IMR-90 (cell line): ENCODE data around the gene XRN2. TPM values are rescaled to one million over a fixed set of nuclear protein-coding genes. Genes with fewer than 3 reads are reported as not detected.

Source experiments
- ATAC-seq: fragments of 200-7000 bp; cut with Tn5 transposase; 2 replicates; pipeline ENCODE4 v1.9.1; 2020; ENCODE audit warnings: low read depth, mild to moderate bottlenecking, moderate library complexity
- BruUV-seq: library from RNA; stranded (reverse); fragments of 400-500 nt; replicated peaks from 2 replicates; lab custom pipeline; 2021; lab: Mats Ljungman, UMichigan
- CTCF ChIA-PET: fragments of 300-600 bp; formaldehyde crosslinking; extraction: SDS; loops from one replicate; lab custom pipeline; 2021; ENCODE audit warnings: antibody characterized with exemption; lab: Yijun Ruan, JAX
- POLR2A ChIA-PET: fragments of 300-600 bp; sonication (Branson Sonifier 250); formaldehyde crosslinking; loops from one replicate; lab custom pipeline; 2022; ENCODE audit warnings: antibody characterized with exemption; ENCODE audit not compliant: unreplicated experiment; lab: Charles Lee
- DNase-seq: peaks from one replicate; pipeline ENCODE4 v3.0.0; 2013
- H2AFZ ChIP-seq: replicated peaks from 2 replicates; pipeline ENCODE3; 2013; ENCODE audit warnings: low read length, mild to moderate bottlenecking; ENCODE audit not compliant: poor library complexity
- H2AK5ac ChIP-seq: 2 replicates; pipeline ENCODE4 v1.6.1; 2013; ENCODE audit warnings: low read depth, low read length, inconsistent platforms
- H2AK9ac ChIP-seq: replicated peaks from 2 replicates; pipeline ENCODE3; 2013; ENCODE audit warnings: mild to moderate bottlenecking, low read depth, low read length, moderate library complexity; ENCODE audit not compliant: poor library complexity
- H2BK120ac ChIP-seq: 2 replicates; pipeline ENCODE4 v1.6.1; 2013; ENCODE audit warnings: low read depth, low read length, inconsistent platforms
- H2BK15ac ChIP-seq: 3 replicates; pipeline ENCODE4 v1.6.1; 2013; ENCODE audit warnings: low read depth, low read length, inconsistent platforms
- H2BK20ac ChIP-seq: 2 replicates; pipeline ENCODE4 v1.6.1; 2013; ENCODE audit warnings: low read depth, mild to moderate bottlenecking, inconsistent platforms, low read length, moderate library complexity
- H2BK5ac ChIP-seq: 2 replicates; pipeline ENCODE4 v1.6.1; 2013; ENCODE audit warnings: mild to moderate bottlenecking, low read depth, low read length, inconsistent platforms; ENCODE audit not compliant: poor library complexity, severe bottlenecking
- H3K14ac ChIP-seq: replicated peaks from 2 replicates; pipeline ENCODE4 v1.6.1; 2013; ENCODE audit warnings: low read depth, low read length, inconsistent platforms
- H3K18ac ChIP-seq: 2 replicates; pipeline ENCODE4 v1.6.1; 2013; ENCODE audit warnings: low read depth, low read length, control low read depth
- H3K23ac ChIP-seq: 2 replicates; pipeline ENCODE4 v1.6.1; 2013; ENCODE audit warnings: low read depth, low read length, inconsistent platforms
- H3K27ac ChIP-seq: 2 replicates; pipeline ENCODE4 v1.5.1; 2013; ENCODE audit warnings: mild to moderate bottlenecking, control low read depth, low read length; ENCODE audit not compliant: insufficient read depth
- H3K27me3 ChIP-seq: 2 replicates; pipeline ENCODE4 v1.6.1; 2013; ENCODE audit warnings: low read length; ENCODE audit not compliant: control insufficient read depth, insufficient read depth
- H3K36me3 ChIP-seq: 2 replicates; pipeline ENCODE4 v1.6.1; 2013; ENCODE audit warnings: low read length, mixed read lengths; ENCODE audit not compliant: control insufficient read depth, insufficient read depth
- H3K4ac ChIP-seq: 2 replicates; pipeline ENCODE4 v1.6.1; 2013; ENCODE audit warnings: low read depth, low read length, inconsistent platforms
- H3K4me1 ChIP-seq: 2 replicates; pipeline ENCODE4 v1.6.1; 2013; ENCODE audit warnings: low read length, mixed read lengths; ENCODE audit not compliant: control insufficient read depth, insufficient read depth
- H3K4me2 ChIP-seq: 2 replicates; pipeline ENCODE4 v1.6.1; 2013; ENCODE audit warnings: low read depth, mild to moderate bottlenecking, control low read depth, low read length, moderate library complexity
- H3K4me3 ChIP-seq: 2 replicates; pipeline ENCODE4 v1.5.1; 2013; ENCODE audit warnings: low read depth, mild to moderate bottlenecking, control low read depth, low read length, moderate library complexity; ENCODE audit not compliant: insufficient read depth
- H3K56ac ChIP-seq: 2 replicates; pipeline ENCODE4 v1.6.1; 2013; ENCODE audit warnings: low read length, inconsistent platforms; ENCODE audit not compliant: insufficient read depth; ENCODE audit errors: extremely low read depth
- H3K79me1 ChIP-seq, 2 experiments: 2 replicates each; pipeline ENCODE4 v1.6.1; 2013; ENCODE audit warnings: low read length in 2 of 2, inconsistent platforms in 1 of 2, low read depth in 1 of 2
- H3K9ac ChIP-seq: 2 replicates; pipeline ENCODE4 v1.6.1; 2013; ENCODE audit warnings: low read depth, low read length, control low read depth
- H3K9me1 ChIP-seq: 2 replicates; pipeline ENCODE4 v1.6.1; 2013; ENCODE audit warnings: low read length, inconsistent platforms; ENCODE audit not compliant: insufficient read depth
- H3K9me3 ChIP-seq: 2 replicates; pipeline ENCODE4 v1.6.1; 2013; ENCODE audit warnings: low read length; ENCODE audit not compliant: control insufficient read depth, insufficient read depth
- H4K20me1 ChIP-seq: 2 replicates; pipeline ENCODE4 v1.6.1; 2013; ENCODE audit warnings: low read length, inconsistent platforms; ENCODE audit not compliant: insufficient read depth
- H4K5ac ChIP-seq: 2 replicates; pipeline ENCODE4 v1.6.1; 2013; ENCODE audit warnings: mild to moderate bottlenecking, low read depth, low read length, control low read depth
- H4K8ac ChIP-seq, 2 experiments: 2 replicates each; pipeline ENCODE4 v1.6.1; 2013; ENCODE audit warnings: low read depth in 2 of 2, low read length in 2 of 2, control low read depth in 1 of 2, inconsistent platforms in 1 of 2
- H4K91ac ChIP-seq: 2 replicates; pipeline ENCODE4 v1.6.1; 2013; ENCODE audit warnings: low read depth, low read length, inconsistent platforms; ENCODE audit not compliant: insufficient read depth
- BHLHE40 ChIP-seq: fragments of 150-350 bp; IDR thresholded peaks from 2 replicates; pipeline ENCODE4 v1.6.1; 2016; ENCODE audit warnings: mild to moderate bottlenecking, low read depth, low read length
- CEBPB ChIP-seq: IDR thresholded peaks from 2 replicates; pipeline ENCODE4 v1.6.1; 2012; ENCODE audit warnings: low read depth, low read length, improper control_type of control experiment
- FOS ChIP-seq: fragments of 150-350 bp; IDR thresholded peaks from 2 replicates; pipeline ENCODE4 v1.6.1; 2016; ENCODE audit warnings: low read depth, low read length
- MAFK ChIP-seq: IDR thresholded peaks from 2 replicates; pipeline ENCODE4 v1.6.1; 2012; ENCODE audit warnings: low read depth, low read length, improper control_type of control experiment
- MXI1 ChIP-seq: IDR thresholded peaks from 2 replicates; pipeline ENCODE4 v1.6.1; 2012; ENCODE audit warnings: low read depth, mild to moderate bottlenecking, low read length, moderate library complexity, borderline replicate concordance
- NFE2L2 ChIP-seq: fragments of 150-350 bp; IDR thresholded peaks from 2 replicates; pipeline ENCODE4 v1.6.1; 2016; ENCODE audit warnings: low read depth, mild to moderate bottlenecking, low read length
- POLR2A ChIP-seq: IDR thresholded peaks from 2 replicates; pipeline ENCODE4 v1.6.1; 2012; ENCODE audit warnings: mild to moderate bottlenecking, low read depth, low read length
- RAD21 ChIP-seq: IDR thresholded peaks from 2 replicates; pipeline ENCODE4 v1.6.1; 2012; ENCODE audit warnings: low read length, improper control_type of control experiment
- RCOR1 ChIP-seq: IDR thresholded peaks from 2 replicates; pipeline ENCODE4 v1.6.1; 2012; ENCODE audit warnings: mild to moderate bottlenecking, low read length, improper control_type of control experiment; ENCODE audit not compliant: insufficient replicate concordance
- RFX5 ChIP-seq: IDR thresholded peaks from 2 replicates; pipeline ENCODE4 v1.8.0; 2012; ENCODE audit warnings: low read depth, mild to moderate bottlenecking, low read length, moderate library complexity
- WGBS, 2 experiments: methylation state at CpG; one replicate each; pipeline versions ENCODE4 v1.1.5 to v1.1.7; 2013; ENCODE audit warnings: missing lambda C conversion rate in 2 of 2; ENCODE audit not compliant: insufficient read length in 1 of 2; ENCODE audit errors: extremely low coverage in 2 of 2; 5-methylcytosine and 5-hydroxymethylcytosine counted together
- dilution Hi-C: fragments of 300-500 bp; cut with HindIII; formaldehyde crosslinking; loops from one replicate; pipeline ENCODE4 v1.14.3; 2018; ENCODE audit warnings: low sequenced_read_pairs; ENCODE audit not compliant: unreplicated experiment
- in situ Hi-C: fragments of 300-500 bp; cut with MboI; formaldehyde crosslinking; loops from 3 replicates; pipeline ENCODE4 v1.14.3; 2019; ENCODE audit warnings: low sequenced_read_pairs, inconsistent platforms, mixed read lengths
- intact Hi-C: fragments of 100-400 bp; cut with micrococcal nuclease; formaldehyde crosslinking; loops from 2 replicates; pipeline ENCODE4 v1.10.0; 2022
- polyA plus RNA-seq, 3 experiments: library from polyadenylated mRNA; depleted of rRNA; stranded (reverse); fragments of >200 nt; gene quantifications; 2 replicates each; pipeline ENCODE4 v1.2.3, GENCODE V29; 2012; ENCODE audit warnings: low replicate concordance in 1 of 3
- total RNA-seq: library from RNA; depleted of rRNA; stranded (reverse); fragments of >200 nt; gene quantifications from 2 replicates; pipeline ENCODE4 v1.2.3, GENCODE V29; 2012
- TF ChIP-seq, protein P1 (sequence below): fragments of 150-350 bp; IDR thresholded peaks from 2 replicates; pipeline ENCODE4 v1.6.1; 2016; ENCODE audit warnings: low read depth, mild to moderate bottlenecking, low read length, moderate library complexity, borderline replicate concordance
- TF ChIP-seq, protein P2 (sequence below): fragments of 150-350 bp; IDR thresholded peaks from 2 replicates; pipeline ENCODE4 v1.6.1; 2017; ENCODE audit warnings: mild to moderate bottlenecking, antibody characterized with exemption, low read length, low read depth

Gene XRN2
- total and polyA plus RNA-seq, 2 of the 4 experiments (the other 2 are of a cell fraction): 58.1 to 70.8 TPM

GRCh38 chr20:21364413-21364812, 61.3 kb downstream of the XRN2 start:
- Histone ChIP-seq H3K27ac (no peak overlapping the region), H3K4ac (no peak overlapping the region), H3K79me1 (peaks cover 24 to 29% of the 10 kb centered on the region in 2 experiments), H4K20me1 (peaks cover 9% of the 10 kb centered on the region), H2AFZ (no peak overlapping the region), H3K4me3 (no peak overlapping the region), H4K8ac (no peak overlapping the region), H3K23ac (no peak overlapping the region), H3K4me2 (no peak overlapping the region), H3K27me3 (no peaks in the 10 kb centered on the region), H2AK9ac (no peak overlapping the region), H2BK15ac (no peak overlapping the region), H3K14ac (no peak overlapping the region), H2AK5ac (no peak overlapping the region), H3K9me1 (peaks cover 11% of the 10 kb centered on the region), H3K36me3 (peaks cover 23% of the 10 kb centered on the region), H2BK5ac (no peak overlapping the region), H3K9me3 (no peaks in the 10 kb centered on the region), H4K5ac (no peak overlapping the region), H3K4me1 (peaks cover 3% of the 10 kb centered on the region), H2BK120ac (no peak overlapping the region), H4K91ac (no peak overlapping the region), H3K9ac (no peak overlapping the region), H3K56ac (no peak overlapping the region), H2BK20ac (no peak overlapping the region), H3K18ac (no peak overlapping the region)
- dilution Hi-C loops: no loop called here
- no TSS peak for BruUV-seq
- ChIA-PET POLR2A (no interaction called here), CTCF (no interaction called here)
- no peak for DNase-seq
- in situ Hi-C loops: no loop called here
- no peak for TF ChIP-seq RFX5
- TF ChIP-seq BHLHE40: no peak
- TF ChIP-seq, protein P1, sequence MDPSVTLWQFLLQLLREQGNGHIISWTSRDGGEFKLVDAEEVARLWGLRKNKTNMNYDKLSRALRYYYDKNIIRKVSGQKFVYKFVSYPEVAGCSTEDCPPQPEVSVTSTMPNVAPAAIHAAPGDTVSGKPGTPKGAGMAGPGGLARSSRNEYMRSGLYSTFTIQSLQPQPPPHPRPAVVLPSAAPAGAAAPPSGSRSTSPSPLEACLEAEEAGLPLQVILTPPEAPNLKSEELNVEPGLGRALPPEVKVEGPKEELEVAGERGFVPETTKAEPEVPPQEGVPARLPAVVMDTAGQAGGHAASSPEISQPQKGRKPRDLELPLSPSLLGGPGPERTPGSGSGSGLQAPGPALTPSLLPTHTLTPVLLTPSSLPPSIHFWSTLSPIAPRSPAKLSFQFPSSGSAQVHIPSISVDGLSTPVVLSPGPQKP: no peak
- TF ChIP-seq RCOR1: no peak
- no peak for TF ChIP-seq NFE2L2
- no peak for TF ChIP-seq MAFK
- no peak for TF ChIP-seq POLR2A
- TF ChIP-seq, protein P2, sequence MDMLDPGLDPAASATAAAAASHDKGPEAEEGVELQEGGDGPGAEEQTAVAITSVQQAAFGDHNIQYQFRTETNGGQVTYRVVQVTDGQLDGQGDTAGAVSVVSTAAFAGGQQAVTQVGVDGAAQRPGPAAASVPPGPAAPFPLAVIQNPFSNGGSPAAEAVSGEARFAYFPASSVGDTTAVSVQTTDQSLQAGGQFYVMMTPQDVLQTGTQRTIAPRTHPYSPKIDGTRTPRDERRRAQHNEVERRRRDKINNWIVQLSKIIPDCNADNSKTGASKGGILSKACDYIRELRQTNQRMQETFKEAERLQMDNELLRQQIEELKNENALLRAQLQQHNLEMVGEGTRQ: no peak
- TF ChIP-seq FOS: no peak
- TF ChIP-seq CEBPB: no peak
- no peak for TF ChIP-seq MXI1
- TF ChIP-seq RAD21: no peak
- ATAC-seq: no peak
- no CpG with 5 or more reads among the region's 6 CpGs for WGBS, 2 experiments
- intact Hi-C loops: no loop called here
